22Rv1 (cell line): ENCODE measurements around the gene WTIP.
A peak's percentile ranks its signal among the peaks of the same experiment; 100 is the strongest.

Source experiments
- H3K27ac ChIP-seq: fragments of 450-650 bp; 2 replicates; pipeline ENCODE4 v1.5.1; 2017
- ZFX ChIP-seq: fragments of 450-650 bp; IDR thresholded peaks from 2 replicates; pipeline ENCODE4 v1.6.1; 2017; ENCODE audit warnings: antibody characterized with exemption, borderline replicate concordance
- TF ChIP-seq, protein P1 (sequence below): fragments of 450-650 bp; IDR thresholded peaks from 2 replicates; pipeline ENCODE4 v1.5.1; 2017; ENCODE audit warnings: mild to moderate bottlenecking

Gene WTIP

DNA sequence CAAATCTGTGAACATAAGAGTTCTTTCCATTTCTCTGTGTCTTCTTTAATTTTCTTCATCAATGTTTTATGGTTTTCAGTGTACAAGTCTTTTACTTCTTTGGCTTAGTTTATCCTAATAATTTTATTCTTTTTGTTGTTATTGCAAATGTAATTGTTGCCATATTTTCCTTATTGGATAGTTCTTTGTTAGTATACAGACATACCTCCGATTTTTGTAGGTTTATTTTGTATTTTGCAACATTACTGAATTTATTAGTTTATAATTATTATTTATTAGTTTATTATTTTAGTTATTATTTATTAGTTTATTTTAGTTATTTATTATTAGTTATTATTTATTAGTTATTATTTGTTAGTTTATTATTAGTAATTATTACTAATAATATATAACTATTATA lies 43.4 kb downstream of the WTIP start:
- no peak overlapping the region for H3K27ac ChIP-seq
- TF ChIP-seq, protein P1, sequence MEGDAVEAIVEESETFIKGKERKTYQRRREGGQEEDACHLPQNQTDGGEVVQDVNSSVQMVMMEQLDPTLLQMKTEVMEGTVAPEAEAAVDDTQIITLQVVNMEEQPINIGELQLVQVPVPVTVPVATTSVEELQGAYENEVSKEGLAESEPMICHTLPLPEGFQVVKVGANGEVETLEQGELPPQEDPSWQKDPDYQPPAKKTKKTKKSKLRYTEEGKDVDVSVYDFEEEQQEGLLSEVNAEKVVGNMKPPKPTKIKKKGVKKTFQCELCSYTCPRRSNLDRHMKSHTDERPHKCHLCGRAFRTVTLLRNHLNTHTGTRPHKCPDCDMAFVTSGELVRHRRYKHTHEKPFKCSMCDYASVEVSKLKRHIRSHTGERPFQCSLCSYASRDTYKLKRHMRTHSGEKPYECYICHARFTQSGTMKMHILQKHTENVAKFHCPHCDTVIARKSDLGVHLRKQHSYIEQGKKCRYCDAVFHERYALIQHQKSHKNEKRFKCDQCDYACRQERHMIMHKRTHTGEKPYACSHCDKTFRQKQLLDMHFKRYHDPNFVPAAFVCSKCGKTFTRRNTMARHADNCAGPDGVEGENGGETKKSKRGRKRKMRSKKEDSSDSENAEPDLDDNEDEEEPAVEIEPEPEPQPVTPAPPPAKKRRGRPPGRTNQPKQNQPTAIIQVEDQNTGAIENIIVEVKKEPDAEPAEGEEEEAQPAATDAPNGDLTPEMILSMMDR = no peak
- no peak for TF ChIP-seq ZFX

DNA sequence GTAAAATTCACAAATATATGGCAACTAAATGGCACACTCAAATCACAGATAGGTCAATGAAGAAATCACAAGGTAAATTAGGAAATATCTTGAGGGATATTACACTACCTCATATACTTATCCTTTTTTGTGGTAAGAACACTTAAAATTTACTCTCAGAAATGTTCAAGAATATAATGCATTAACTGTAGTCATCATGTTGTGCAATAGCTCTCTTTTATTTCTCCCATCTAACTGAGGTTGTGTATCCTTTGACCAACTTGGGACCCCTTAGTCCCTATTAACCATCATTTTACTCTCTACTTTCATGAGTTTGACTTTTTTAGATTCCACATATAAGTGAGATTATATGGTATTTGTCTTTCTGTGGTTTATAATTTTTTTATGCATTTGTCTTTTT lies 52.6 kb downstream of the WTIP start:
- TF ChIP-seq ZFX = no peak
- no peak overlapping the region for H3K27ac ChIP-seq

DNA sequence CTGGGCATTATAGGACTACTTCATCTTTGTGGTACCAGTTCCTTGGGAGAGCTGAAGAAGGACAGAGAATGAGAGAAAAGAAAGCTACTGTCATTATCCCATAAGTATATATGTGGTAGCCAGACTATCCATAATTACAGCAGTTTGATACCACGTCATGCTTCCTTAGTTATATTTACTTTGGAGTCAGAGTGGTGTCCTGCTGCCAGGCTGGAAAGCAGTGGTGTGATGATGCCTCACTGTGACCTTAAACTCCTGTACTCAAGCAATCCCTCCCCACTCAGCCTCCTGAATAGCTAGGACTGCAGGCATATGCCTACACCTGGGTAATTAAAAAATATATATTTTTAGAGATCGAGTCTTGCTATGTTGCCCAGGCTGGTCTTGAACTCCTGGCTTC lies 57.8 kb downstream of the WTIP start:
- TF ChIP-seq, protein P1 = no peak
- TF ChIP-seq ZFX = no peak

DNA sequence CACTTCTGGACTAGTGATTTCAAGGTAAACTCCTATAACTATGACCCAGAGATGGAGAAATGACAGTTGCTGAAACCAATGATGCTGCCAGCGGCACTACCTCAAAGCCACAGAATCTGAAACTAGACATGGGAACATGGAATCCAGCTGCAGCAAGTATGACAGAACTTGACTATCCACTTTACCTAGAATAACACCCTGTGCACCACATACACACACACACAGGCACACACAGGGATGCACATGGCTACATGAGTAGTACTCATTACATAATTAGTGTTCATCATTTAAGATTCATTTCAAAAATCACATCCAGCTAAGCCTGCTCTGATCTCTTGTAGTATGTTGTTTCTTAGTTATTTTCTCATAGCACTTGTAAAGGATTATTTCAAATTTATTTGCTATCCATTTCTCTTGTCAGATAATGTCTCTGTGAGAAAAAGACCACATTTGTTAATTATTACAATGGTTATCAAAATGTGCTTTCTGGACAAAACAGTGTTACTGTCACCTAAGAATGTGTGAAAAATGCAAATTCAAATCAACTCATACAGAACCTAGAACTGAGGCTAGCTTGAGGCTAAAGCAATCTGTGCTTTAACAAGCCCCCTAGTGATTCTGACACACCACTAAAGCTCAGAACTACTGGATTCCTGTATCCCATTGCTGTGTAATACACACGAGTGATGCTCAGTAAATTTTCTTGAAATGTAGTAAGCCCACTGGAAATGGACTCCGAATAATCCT lies 59.4 kb downstream of the WTIP start:
- no peak overlapping the region for H3K27ac ChIP-seq
- TF ChIP-seq, protein P1 = no peak
- no peak for TF ChIP-seq ZFX

More for the DNA sequence above, 57.8 kb downstream of the WTIP start:
- H3K27ac ChIP-seq = no peak overlapping the region

DNA sequence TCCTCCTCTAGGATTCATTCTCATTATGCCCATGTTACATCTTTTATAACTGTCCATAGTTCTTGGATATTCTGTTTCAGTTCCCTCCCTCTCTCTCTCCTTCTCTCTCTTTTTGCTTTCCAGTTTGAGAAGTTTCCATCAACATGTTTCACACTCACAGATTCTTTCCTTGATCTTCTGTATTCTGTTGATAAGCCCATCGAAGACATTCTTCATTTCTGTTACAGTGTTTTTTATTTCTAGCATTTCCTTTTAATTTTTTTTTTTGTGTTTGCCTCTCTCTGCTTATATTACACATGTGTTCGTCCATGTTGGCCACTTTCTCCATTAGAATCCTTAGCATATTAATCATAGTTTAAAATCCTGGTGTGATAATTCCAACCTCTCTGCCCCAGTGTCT lies 68.3 kb downstream of the WTIP start:
- TF ChIP-seq, protein P1 = no peak
- TF ChIP-seq ZFX = no peak
- H3K27ac ChIP-seq = no peak overlapping the region

DNA sequence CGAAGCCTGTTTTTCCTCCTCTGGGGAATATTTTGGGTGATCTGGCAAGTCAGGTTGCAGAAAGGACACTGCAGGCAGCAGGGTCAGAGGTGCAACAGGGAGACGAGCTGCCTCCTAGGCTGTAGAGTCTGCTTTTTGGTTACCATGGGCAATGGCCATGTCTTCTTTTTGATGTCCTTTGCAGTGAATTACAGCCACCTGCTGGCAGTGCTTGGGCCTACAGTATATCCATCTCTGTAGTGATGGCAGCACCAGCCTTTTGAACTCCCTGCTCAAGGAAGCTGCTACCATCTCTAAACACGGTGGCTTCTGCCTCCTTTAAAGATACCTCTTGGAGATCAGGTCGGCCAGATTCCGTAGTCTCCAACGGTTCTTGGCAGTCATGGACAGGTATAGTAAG lies 73.9 kb downstream of the WTIP start:
- TF ChIP-seq, protein P1 = peak; percentile 39
- TF ChIP-seq ZFX = no peak
- no peak overlapping the region for H3K27ac ChIP-seq

DNA sequence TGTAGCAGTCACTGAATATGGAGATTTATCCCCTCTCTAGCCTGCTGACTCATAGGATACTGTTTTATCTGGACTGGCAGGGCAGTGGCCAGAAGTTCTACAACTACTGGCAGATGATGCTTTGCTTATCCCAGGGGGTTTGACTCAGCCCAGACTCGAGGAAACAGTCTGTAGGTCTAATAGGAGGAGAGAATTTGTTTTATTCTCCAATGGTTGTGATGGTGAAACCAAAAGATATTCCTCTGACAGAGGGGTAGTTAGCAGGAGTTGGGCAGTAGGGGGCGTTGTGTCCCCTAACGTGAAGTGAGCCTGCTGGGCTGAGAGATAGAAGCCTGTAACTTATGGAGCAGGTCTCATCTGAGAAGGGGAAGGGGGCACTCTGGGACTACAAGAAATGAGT lies 74.9 kb downstream of the WTIP start:
- H3K27ac ChIP-seq = no peak overlapping the region

More for the DNA sequence above, 74.9 kb downstream of the WTIP start:
- TF ChIP-seq, protein P1 = peak; percentile 69
- TF ChIP-seq ZFX = no peak
